Thyroid gland (tissue), 4 donors: ENCODE data around the gene ALG13. TPM values are rescaled to one million over a fixed set of nuclear protein-coding genes. Genes with fewer than 3 reads are reported as not detected.
"Not testable (repeated sequence)": the region's sequence is repeated elsewhere in the genome, so short reads cannot be mapped to it uniquely, and the experiment has no call there.

Experiments
- DNase-seq, 2 donors: peaks; one replicate each; pipeline ENCODE4 v3.0.0-alpha.2; 2019
- H3K27ac ChIP-seq, 3 donors: fragments of 200-600 bp; sonication (generic); 1 replicate in 2 of 3; 2 replicates in 1 of 3; pipeline ENCODE4 v1.5.1; 2016 to 2019; ENCODE audit warnings: mild to moderate bottlenecking in 1 of 3, moderate library complexity in 1 of 3
- H3K27me3 ChIP-seq: fragments of 200-600 bp; sonication (generic); one replicate; pipeline ENCODE4 v1.5.1; 2019
- H3K36me3 ChIP-seq, 2 donors: fragments of 200-600 bp; sonication (generic); one replicate each; pipeline ENCODE4 v1.5.1; 2016 to 2019
- H3K4me1 ChIP-seq, 2 donors: fragments of 200-600 bp; sonication (generic); one replicate each; pipeline ENCODE4 v1.5.1; 2017 to 2019
- H3K4me3 ChIP-seq, 3 donors: fragments of 200-600 bp; sonication (generic); replicated peaks in 1 of 3; 1 replicate in 2 of 3; 2 replicates in 1 of 3; pipeline ENCODE4 v1.5.1; 2016; ENCODE audit warnings: mild to moderate bottlenecking in 1 of 3
- H3K9me3 ChIP-seq: fragments of 200-600 bp; sonication (generic); one replicate; pipeline ENCODE4 v1.5.1; 2017
- POLR2A ChIP-seq, 2 donors: fragments of 450-650 bp; IDR thresholded peaks; one replicate each; pipeline ENCODE4 v1.6.1; 2017; ENCODE audit warnings: antibody characterized with exemption in 2 of 2, mild to moderate bottlenecking in 2 of 2, moderate library complexity in 1 of 2
- WGBS, 2 donors: methylation state at CpG; one replicate each; pipeline ENCODE4 v1.1.5; 2017; 5-methylcytosine and 5-hydroxymethylcytosine counted together
- intact Hi-C: fragments of 100-400 bp; cut with DNase I; formaldehyde crosslinking; loops from one replicate; pipeline ENCODE4 v1.15.1; 2023
- total RNA-seq, 4 donors: library from RNA; depleted of rRNA; stranded (reverse); fragments of >200 nt; gene quantifications; one replicate each; pipeline ENCODE4 v1.2.3, GENCODE V29; 2016
- TF ChIP-seq, protein P1 (sequence below), 6 experiments: fragments of 200-600 bp in 3 of 6; fragments of 450-650 bp in 3 of 6; sonication (generic) in 3 of 6; IDR thresholded peaks; one replicate each; pipeline ENCODE4 v1.5.1; 2016 to 2019; ENCODE audit warnings: antibody characterized with exemption in 6 of 6, mild to moderate bottlenecking in 2 of 6, inconsistent platforms in 1 of 6, moderate library complexity in 1 of 6

Gene ALG13
- total RNA-seq, result 10 to 100 TPM; 55.7 to 89.5 (median 84.5) TPM

DNA sequence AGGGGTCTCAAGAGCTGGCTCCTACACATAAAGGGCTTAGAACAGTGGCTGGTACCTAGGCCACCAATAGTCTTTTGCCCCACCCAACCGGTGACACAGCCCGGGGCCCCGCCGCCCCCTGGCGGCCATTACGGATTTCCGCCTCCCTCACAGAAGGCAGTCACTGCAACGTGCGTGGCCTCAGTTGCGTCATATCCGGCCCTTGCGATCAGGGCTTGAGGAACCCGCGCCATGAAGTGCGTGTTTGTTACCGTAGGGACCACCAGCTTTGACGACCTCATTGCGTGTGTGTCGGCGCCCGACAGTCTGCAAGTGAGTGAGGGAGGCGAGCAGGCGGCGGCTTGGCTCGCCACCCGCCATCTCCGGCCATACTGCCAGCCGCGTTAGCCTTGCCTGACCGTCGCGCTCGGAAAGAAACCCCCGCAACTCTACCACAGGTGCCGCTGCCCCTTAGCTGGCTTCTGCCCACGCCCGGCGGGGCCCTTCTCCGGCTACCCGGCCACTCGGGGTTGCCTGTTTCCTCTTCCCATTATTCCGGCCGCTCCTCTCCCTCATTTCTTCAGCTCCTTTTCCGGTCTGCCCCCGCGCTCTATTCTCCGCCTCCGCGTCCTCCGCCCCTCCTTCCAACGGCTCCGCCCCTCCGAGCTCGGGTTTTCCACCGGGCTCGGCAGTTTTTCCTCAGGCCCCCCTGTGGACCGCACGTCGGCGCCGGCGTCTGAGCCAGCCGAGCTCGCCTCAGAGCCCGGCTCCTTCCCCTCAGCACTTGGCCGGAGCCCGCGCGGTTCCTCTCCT lies at the start of gene ALG13:
Gene ALG13, plus strand, starts transcription at position 183 of the 792 bp plus-strand sequence. Its CDS starts 49 bp downstream, at position 232.
- WGBS, 2 donors, result 0 to 1% methylated on average over 27 to 31 of the region's 69 CpGs
- intact Hi-C loops, result no loop called here
- Histone ChIP-seq H3K36me3 (peaks cover 3 to 7% of the 10 kb centered on the region in 2 donors), H3K4me1 (no peaks in the 10 kb centered on the region), H3K27me3 (no peaks in the 10 kb centered on the region), H3K27ac (peak within 1 kb of the TSS; percentile 92 to 95 (median 93)), H3K4me3 (peak within 1 kb of the TSS; percentile 26 to 62 (median 48)), H3K9me3 (no peaks in the 10 kb centered on the region)
- TF ChIP-seq POLR2A (IDR thresholded peaks at IDR 0.05), result peak in 1 of 2 donors; percentile 70
- TF ChIP-seq, protein P1, sequence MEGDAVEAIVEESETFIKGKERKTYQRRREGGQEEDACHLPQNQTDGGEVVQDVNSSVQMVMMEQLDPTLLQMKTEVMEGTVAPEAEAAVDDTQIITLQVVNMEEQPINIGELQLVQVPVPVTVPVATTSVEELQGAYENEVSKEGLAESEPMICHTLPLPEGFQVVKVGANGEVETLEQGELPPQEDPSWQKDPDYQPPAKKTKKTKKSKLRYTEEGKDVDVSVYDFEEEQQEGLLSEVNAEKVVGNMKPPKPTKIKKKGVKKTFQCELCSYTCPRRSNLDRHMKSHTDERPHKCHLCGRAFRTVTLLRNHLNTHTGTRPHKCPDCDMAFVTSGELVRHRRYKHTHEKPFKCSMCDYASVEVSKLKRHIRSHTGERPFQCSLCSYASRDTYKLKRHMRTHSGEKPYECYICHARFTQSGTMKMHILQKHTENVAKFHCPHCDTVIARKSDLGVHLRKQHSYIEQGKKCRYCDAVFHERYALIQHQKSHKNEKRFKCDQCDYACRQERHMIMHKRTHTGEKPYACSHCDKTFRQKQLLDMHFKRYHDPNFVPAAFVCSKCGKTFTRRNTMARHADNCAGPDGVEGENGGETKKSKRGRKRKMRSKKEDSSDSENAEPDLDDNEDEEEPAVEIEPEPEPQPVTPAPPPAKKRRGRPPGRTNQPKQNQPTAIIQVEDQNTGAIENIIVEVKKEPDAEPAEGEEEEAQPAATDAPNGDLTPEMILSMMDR (IDR thresholded peaks at IDR 0.05), result peak in 5 of 6 experiments; percentile 13 to 70 (median 54)
- DNase-seq, result peak; percentile 82 to 86

- WGBS, 2 donors, result 90 to 93% methylated on average over 1 of the region's 1 CpG
- Histone ChIP-seq H3K9me3 (no peaks in the 10 kb centered on the region), H3K27me3 (no peaks in the 10 kb centered on the region), H3K27ac (no peak overlapping the region), H3K36me3 (no peaks in the 10 kb centered on the region), H3K4me3 (no peak overlapping the region), H3K4me1 (no peaks in the 10 kb centered on the region)
- intact Hi-C loops, result no loop called here
- no peak for TF ChIP-seq POLR2A (IDR thresholded peaks at IDR 0.05)
- TF ChIP-seq, protein P1 (IDR thresholded peaks at IDR 0.05), result no peak
- no peak for DNase-seq
Measured at GRCh38 chrX:111634823-111635729, 45.9 kb upstream of the ALG13 start.

GRCh38 chrX:111641969-111642368 lies 39.0 kb upstream of the ALG13 start:
- WGBS, 2 donors, result 89 to 96% methylated on average over 3 of the region's 3 CpGs

GRCh38 chrX:111645165-111645564 lies 35.8 kb upstream of the ALG13 start:
- intact Hi-C loops, H3K27me3 ChIP-seq, DNase-seq, H3K9me3 ChIP-seq, H3K36me3 ChIP-seq, H3K4me3 ChIP-seq, H3K4me1 ChIP-seq, H3K27ac ChIP-seq: not testable (repeated sequence)
- 82 to 95% methylated on average over 3 of the region's 3 CpGs for WGBS, 2 donors

More at GRCh38 chrX:111641969-111642368, 39.0 kb upstream of the ALG13 start:
- H3K4me3 ChIP-seq, result no peak overlapping the region
- H3K36me3 ChIP-seq, result no peaks in the 10 kb centered on the region
- no peak for DNase-seq
- H3K4me1 ChIP-seq, result no peaks in the 10 kb centered on the region
- TF ChIP-seq, protein P1 (IDR thresholded peaks at IDR 0.05), result no peak
- TF ChIP-seq POLR2A (IDR thresholded peaks at IDR 0.05), result no peak
- intact Hi-C loops, result no loop called here
- H3K27me3 ChIP-seq, result no peaks in the 10 kb centered on the region
- no peaks in the 10 kb centered on the region for H3K9me3 ChIP-seq
- H3K27ac ChIP-seq, result no peak overlapping the region

DNA sequence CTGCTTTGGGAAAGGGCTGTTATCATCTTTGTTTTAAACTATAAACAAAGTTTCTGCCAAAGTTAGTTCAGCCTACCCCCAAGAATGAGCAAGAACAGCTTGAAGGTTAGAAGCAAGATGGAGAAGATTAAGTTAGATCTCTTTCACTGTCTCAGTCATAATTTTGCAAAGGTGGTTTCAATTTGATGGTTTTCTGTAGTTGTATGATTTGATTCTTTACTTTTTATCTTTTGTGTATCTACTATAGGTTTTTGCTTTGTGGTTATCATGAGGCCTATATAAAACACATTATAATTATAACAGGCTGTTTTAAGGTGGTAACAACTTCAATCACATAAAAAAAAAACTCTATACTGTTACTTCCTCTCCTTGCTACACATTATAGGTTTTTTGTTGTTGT lies 35.4 kb upstream of the ALG13 start:
- Histone ChIP-seq H3K27ac (no peak overlapping the region), H3K27me3 (no peaks in the 10 kb centered on the region), H3K9me3 (no peaks in the 10 kb centered on the region), H3K4me3 (no peak overlapping the region), H3K36me3 (no peaks in the 10 kb centered on the region), H3K4me1 (no peaks in the 10 kb centered on the region)
- no peak for DNase-seq
- intact Hi-C loops, result no loop called here
- TF ChIP-seq, protein P1 (IDR thresholded peaks at IDR 0.05), result no peak
- TF ChIP-seq POLR2A (IDR thresholded peaks at IDR 0.05), result no peak
